Measurements from ENCODE around the gene TC2N.

- TF ChIP-seq, protein P1, sequence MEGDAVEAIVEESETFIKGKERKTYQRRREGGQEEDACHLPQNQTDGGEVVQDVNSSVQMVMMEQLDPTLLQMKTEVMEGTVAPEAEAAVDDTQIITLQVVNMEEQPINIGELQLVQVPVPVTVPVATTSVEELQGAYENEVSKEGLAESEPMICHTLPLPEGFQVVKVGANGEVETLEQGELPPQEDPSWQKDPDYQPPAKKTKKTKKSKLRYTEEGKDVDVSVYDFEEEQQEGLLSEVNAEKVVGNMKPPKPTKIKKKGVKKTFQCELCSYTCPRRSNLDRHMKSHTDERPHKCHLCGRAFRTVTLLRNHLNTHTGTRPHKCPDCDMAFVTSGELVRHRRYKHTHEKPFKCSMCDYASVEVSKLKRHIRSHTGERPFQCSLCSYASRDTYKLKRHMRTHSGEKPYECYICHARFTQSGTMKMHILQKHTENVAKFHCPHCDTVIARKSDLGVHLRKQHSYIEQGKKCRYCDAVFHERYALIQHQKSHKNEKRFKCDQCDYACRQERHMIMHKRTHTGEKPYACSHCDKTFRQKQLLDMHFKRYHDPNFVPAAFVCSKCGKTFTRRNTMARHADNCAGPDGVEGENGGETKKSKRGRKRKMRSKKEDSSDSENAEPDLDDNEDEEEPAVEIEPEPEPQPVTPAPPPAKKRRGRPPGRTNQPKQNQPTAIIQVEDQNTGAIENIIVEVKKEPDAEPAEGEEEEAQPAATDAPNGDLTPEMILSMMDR (IDR thresholded peaks at IDR 0.05 in 2 of 3, conservative IDR thresholded peaks at IDR 0.05 in 1 of 3; ENCODE audit: borderline replicate concordance in 1 of 3, insufficient read depth in 1 of 3, low read depth in 2 of 3, low read length in 2 of 3) = no peak
- no peak for TF ChIP-seq POLR2A (IDR thresholded peaks at IDR 0.05; ENCODE audit: borderline replicate concordance, extremely low read depth, insufficient read depth, insufficient read length)
- no peak for TF ChIP-seq EZH2phosphoT487 (IDR thresholded peaks at IDR 0.05; ENCODE audit: borderline replicate concordance)
- no peak for TF ChIP-seq SRF (IDR thresholded peaks at IDR 0.05; ENCODE audit: low read depth)
- no peak for TF ChIP-seq EZH2 (IDR thresholded peaks at IDR 0.05)
Measured at GRCh38 chr14:91834571-91834970, 32.8 kb downstream of the TC2N start.
